Measurements from ENCODE around the gene CYGB.

Gene CYGB

DNA sequence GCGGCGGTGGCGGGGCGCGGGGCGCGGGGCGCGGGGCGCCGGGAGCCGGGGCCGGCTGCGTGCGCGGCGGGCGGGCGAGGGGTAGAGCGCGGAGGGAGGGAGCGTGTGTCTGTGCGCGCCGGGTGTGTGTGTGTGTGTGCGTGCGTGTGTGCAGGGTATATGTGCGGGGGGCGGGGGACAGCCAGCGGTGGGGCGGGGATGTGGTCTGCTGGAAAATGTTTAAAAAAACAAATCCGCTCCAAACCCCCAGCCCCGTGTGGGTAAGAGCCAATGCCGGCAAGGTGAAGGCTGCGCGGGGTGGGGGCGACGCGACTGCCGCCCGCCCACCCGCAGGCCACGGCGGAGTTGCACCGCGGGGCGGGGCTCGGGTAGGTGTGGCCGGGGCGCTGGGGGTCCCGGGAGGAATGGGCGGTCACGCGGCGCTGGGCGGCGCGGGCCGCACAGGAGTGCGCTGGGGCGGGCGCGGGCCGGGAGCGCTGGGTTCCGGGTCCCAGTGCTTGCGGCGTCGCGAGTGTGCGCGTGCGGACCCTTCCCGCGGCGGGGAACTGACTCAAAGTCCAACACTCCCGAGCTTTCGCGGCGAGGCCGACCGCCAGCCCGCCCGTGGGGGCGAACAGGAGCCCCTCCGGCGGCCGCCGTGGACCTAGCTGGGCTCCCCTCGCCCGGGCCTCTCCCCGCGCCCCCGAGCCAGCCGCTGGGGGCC, at the start of gene CYGB:
CYGB (minus strand) TSS at position 132 of the 703 bp plus-strand sequence. CDS start 167 bp downstream, outside the sequence.
- no peak for DNase-seq

- DNase-seq = no peak
Observed at GRCh38 chr17:76586741-76587487, 49.4 kb upstream of the CYGB start.

DNA sequence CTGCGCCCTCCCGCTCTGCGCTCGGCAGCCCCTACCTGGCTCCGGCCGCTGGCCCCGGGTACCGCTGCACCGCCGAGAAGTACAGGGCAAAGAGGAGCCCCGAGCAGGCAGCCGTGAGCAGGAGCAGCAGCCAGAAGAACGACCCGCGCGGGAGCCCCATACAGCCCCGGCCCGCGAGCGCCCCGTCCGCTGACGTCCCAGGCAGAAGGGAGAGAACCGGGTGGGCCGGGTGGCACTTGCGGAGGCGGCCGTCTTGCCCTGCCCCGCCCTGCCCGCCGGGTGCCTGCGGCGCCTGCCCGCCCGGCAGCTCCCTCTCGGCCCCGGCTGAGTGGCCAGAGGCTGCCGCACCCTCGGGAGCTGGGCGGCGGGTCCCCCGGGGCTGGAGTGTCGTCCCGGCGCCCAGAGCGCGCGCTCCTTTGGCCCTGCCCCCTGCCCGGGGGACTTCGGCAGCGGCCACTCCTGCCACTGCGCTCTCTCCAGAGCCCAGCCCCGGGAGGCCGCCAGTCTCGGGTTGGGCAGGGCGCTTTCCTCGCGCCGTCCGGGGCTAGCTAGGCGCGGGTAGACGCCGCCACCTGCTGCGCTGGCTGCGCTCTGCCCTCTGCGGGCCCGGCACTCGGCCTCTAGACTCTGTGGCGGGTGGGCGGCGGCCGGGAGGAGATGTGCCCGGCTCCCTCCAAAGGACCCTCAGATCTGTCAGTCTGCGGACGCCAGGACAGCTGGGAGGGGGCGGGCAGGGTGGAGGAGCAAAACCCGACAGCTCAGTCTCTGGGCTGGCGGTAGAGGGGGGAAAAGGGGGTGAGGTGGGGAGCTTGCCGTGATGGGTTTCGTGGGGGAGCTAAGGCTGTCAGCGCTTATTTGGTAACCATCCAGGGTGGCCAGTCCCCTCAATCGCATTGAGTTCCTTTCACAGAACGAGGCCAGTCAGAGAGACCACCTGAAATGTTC, 48.4 kb upstream of the CYGB start, which contains the start of gene ST6GALNAC2:
ST6GALNAC2 (minus strand) TSS at position 212 of the 945 bp plus-strand sequence; CDS start at position 160, 52 bp downstream.
- DNase-seq = no peak

DNA sequence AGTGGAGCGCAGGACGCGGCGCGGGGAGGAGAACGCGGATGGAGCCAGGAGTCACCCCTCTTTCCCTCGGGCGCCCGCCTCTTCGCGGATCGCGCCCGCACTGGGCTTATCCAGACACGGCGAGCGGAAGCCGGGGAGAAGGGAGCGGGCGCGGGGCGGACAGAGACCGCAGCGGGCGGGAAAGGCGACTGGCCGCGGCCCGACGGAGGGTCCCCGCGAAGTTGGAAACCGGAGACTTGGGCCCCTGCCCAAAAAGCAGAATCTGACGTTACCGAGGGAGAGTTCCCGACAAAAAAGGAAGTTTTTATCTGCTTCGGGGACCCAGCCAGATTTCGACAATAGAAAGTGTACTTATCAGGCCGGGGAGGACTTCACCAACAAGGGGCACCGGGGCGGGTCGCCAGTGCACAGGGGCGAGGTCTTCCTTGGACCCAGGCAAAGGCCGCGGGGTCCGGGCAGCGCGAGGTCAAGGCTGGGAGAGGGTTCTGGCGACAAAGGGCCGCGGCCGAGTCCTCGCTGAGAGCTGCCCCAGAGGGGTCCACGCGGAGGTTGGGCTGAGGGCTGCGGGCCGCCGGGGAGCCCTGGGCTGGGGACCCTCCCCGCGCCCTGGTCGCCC, 47.6 kb upstream of the CYGB start:
- no peak for DNase-seq

DNA sequence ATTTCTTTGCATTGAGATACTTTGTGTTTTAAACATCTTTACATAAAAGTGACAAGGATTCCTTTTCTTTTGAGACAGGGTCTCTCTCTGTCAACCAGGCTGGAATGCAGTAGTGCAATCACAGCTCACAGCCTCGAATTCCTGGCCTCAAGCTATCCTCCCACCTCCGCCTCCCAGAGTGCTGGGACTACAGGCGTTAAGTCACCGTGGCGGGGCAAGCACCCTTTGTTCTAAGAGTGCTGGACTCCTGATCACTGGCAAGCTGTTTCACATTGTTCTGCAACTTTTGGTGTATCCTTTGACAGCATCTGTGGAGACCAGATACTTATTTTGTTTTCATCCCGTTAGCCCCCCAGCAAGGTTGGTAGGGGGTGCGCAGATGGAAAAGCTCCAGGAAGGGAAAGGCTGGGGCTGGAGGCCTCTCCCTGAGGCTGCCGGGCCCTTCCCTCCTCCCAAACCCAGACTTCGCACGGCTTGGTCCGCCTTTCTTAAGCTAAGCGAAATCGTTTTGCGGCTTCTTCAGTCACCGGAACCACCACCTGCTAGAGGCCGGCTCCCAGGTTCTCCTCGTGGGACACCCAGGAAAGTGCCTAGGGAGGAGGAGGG, 47.0 kb upstream of the CYGB start:
- no peak for DNase-seq

DNA sequence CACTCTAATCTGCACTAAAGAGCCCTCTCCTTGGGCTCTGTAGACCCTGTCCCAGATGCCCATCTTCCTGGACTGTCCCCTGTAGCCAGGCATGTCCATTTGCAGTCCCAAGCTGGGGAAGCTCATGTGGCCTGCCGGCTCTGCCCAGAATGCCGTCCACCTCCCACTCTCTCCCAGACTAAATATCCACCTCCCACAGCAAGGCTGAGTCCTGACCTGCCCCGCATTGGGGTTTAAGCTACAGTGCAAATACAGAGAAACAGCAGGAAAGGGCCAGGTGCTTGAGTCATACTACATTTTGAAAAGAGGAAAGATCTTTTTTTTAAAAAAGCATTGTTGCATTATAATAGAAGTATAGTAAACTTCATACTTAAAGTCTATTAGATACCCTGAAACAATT, 45.2 kb upstream of the CYGB start:
- DNase-seq = no peak

DNA sequence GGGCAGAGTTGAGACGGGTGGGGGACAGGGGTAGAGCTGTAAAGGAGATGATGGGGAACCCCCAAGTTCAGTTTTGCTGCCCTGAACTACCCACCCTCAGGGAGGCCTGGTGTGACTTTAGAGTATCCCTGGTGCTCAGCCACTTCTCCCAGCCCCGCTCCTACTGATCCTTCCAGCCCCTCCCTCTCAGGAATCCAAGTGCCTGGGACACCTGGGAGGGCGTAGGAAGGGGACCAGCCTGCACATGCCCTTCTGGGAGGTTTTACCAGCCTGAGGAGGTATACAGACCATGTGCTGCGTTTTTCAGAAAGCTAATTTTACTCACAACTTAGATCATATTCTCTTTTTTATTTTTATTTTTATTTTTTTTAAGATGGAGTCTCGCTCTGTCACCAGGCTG, 44.0 kb upstream of the CYGB start:
- no peak for DNase-seq

- DNase-seq = no peak
Observed at GRCh38 chr17:76579281-76579680, 41.8 kb upstream of the CYGB start.

- no peak for DNase-seq
Observed at GRCh38 chr17:76578376-76578775, 40.9 kb upstream of the CYGB start.

- DNase-seq = no peak
Observed at GRCh38 chr17:76577876-76578275, 40.4 kb upstream of the CYGB start.

- no peak for DNase-seq
Observed at GRCh38 chr17:76576189-76576588, 38.7 kb upstream of the CYGB start.

GRCh38 chr17:76575570-76575969, 38.1 kb upstream of the CYGB start:
- no peak for DNase-seq

DNA sequence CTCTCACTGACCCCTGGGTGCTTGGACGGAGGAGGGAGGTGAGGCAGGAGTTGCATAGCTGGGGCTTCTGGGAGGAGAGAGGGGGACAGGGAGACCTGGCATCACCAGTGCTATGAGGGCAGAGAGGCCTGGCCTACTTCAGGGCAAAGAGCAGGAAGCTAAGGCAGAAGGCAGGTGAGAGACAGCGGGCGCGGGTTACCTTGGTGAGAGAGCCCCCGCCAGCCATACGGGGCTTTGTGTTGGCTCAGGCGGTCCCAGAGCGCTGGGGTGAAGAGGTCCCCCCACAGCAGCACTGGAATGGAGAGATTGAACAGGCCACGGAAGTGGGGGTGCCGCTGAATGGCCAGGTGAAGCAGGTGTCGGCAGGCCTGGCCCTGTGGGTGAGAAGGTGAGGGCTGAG, 36.7 kb upstream of the CYGB start:
- DNase-seq = no peak

DNA sequence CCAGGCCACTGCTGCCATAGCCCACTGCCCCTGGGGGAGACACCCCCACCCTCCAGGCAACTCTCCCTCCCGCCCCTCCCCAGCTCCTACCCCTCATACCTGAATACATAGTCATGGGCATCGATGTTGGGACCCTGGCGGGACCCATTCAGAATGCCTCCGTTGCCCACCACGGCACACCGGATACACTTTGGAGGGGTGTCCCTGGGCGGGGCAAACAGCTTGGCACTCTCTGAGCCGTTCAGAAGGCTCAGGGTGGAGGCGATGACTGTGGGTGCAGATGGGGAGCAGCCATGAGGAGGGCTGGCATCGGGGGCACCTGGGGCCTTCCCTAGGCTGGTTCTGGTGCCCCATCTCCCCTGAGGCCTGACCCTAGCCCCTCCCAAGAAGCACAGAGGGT, 35.6 kb upstream of the CYGB start:
- DNase-seq = no peak

- no peak for DNase-seq
Observed at GRCh38 chr17:76572201-76572910, 34.8 kb upstream of the CYGB start.

GRCh38 chr17:76570877-76571471, 33.5 kb upstream of the CYGB start:
- DNase-seq = no peak

- no peak for DNase-seq
Observed at GRCh38 chr17:76570457-76570856, 32.9 kb upstream of the CYGB start.

- no peak for DNase-seq
Observed at GRCh38 chr17:76569607-76570279, 32.2 kb upstream of the CYGB start.

DNA sequence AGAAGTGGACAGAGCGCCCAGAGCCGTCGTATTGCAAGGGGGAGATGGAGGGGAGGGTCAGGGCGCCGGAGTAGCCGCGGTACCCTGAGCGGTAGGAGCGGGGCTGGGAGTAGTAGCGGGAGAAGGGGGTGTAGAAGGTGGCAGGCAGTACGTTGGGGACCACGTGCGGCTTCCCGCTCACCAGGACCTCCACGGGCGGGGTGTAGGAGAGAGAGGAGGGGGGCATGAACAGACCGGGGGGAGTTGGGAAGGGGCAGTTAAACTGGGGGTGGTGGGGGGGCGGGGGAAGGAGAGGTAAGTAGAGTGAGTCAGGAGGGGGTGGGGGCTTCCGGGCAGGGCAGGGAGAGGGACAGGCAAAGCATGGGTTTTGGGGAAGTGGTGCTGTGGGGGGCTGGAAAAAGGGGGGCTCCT, 31.3 kb upstream of the CYGB start:
- no peak for DNase-seq

DNA sequence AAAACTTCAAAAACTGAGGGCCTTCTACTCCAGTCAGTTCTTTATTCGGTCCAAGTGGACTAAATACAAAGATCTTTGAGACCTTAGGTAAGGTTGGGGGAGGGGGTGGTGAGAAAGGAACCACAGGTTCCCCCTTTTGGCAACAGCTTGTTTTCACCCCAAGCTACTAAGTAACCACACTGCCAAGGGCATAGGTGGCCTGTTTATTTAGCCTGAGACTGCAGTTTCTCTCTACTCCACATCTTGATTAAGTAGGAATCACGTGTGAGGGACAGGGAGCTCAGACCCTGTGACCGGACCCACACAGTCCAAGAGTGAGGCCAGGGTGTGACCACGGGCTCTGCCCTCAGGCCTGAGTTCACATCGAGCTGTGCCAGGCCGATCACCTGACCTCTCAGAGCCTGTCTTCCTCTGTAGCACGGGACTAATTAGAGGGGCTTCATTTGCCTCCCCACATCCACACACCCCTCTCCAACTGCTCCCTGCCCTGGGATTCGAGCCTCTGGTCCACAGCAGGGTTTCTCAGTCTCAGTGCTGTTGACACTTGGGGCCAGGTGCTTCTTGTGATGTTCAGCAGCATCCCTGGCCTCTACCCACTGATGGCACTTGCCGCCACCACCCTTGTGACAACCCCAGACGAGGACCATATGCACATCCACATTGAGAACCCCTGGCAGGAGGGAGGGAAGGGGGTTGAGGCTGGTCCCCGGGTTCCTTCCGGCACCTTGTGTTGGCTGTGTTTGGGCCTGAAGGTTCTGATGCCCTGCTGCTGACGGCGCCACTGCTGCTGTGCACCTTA, 30.3 kb upstream of the CYGB start:
- DNase-seq = no peak
